Sigmoid colon (tissue), 7 donors: ENCODE results near the gene OR2H1. TPM values are rescaled to one million over a fixed set of nuclear protein-coding genes. Genes with fewer than 3 reads are reported as not detected.

ENCODE experiments used
- DNase-seq: peaks from one replicate; pipeline ENCODE4 v3.0.0-alpha.2; 2019
- H3K27ac ChIP-seq, 4 donors: fragments of 200-600 bp; sonication (generic); one replicate each; pipeline ENCODE4 v1.5.1; 2016 to 2019; ENCODE audit warnings: mild to moderate bottlenecking in 1 of 4
- H3K27me3 ChIP-seq, 3 donors: fragments of 200-600 bp; sonication (generic); one replicate each; pipeline ENCODE4 v1.5.1; 2019; ENCODE audit warnings: mild to moderate bottlenecking in 1 of 3
- H3K36me3 ChIP-seq, 4 donors: fragments of 200-600 bp; sonication (generic); one replicate each; pipeline ENCODE4 v1.5.1; 2016 to 2019
- H3K4me1 ChIP-seq, 4 donors: fragments of 200-600 bp; sonication (generic); one replicate each; pipeline ENCODE4 v1.5.1; 2017 to 2019
- H3K4me3 ChIP-seq, 4 donors: fragments of 200-600 bp; sonication (generic); one replicate each; pipeline ENCODE4 v1.5.1; 2017 to 2019; ENCODE audit warnings: mild to moderate bottlenecking in 2 of 4, moderate library complexity in 1 of 4
- H3K9me3 ChIP-seq, 4 donors: fragments of 200-600 bp in 3 of 4; sonication (generic) in 3 of 4; one replicate each; pipeline versions ENCODE4 v1.5.1 to v1.6.1; 2013 to 2019
- EP300 ChIP-seq, 4 donors: sonication (generic); formaldehyde crosslinking; IDR thresholded peaks; one replicate each; pipeline ENCODE4 v1.6.1; 2017; ENCODE audit warnings: antibody characterized with exemption in 4 of 4
- POLR2A ChIP-seq, 2 donors: fragments of 450-650 bp; IDR thresholded peaks; one replicate each; pipeline ENCODE4 v1.6.1; 2016; ENCODE audit warnings: antibody characterized with exemption in 2 of 2, mild to moderate bottlenecking in 2 of 2, moderate library complexity in 2 of 2
- POLR2AphosphoS5 ChIP-seq, 4 donors: sonication (generic); formaldehyde crosslinking; IDR thresholded peaks; one replicate each; pipeline ENCODE4 v1.6.1; 2017; ENCODE audit warnings: antibody characterized with exemption in 4 of 4
- WGBS, 2 donors: extraction: QIAGEN DNeasy Blood & Tissue Kit; methylation state at CpG; one replicate each; pipeline ENCODE4 v1.1.7; 2013; 5-methylcytosine and 5-hydroxymethylcytosine counted together
- intact Hi-C: fragments of 100-400 bp; cut with DNase I; formaldehyde crosslinking; loops from one replicate; pipeline ENCODE4 v1.15.1; 2023
- polyA plus RNA-seq, 3 donors: library from polyadenylated mRNA; stranded (reverse); fragments of 200-250 nt; gene quantifications; one replicate each; pipeline ENCODE4 v1.2.3, GENCODE V29; 2013
- total RNA-seq, 4 donors: library from RNA; depleted of rRNA; stranded (reverse); fragments of >200 nt; gene quantifications; one replicate each; pipeline ENCODE4 v1.1.0, GENCODE V29; 2016
- TF ChIP-seq, protein P1 (sequence below), 4 experiments: fragments of 450-650 bp in 3 of 4; fragments of 200-600 bp in 1 of 4; IDR thresholded peaks; one replicate each; pipeline ENCODE4 v1.5.1; 2016 to 2019; ENCODE audit warnings: antibody characterized with exemption in 4 of 4, mild to moderate bottlenecking in 3 of 4, moderate library complexity in 2 of 4
- donor health status: healthy with polysubstance abuse.
- donor health status: Bipolar disorder and iron deficiency.
- donor health status: healthy.

Gene OR2H1
- total and polyA plus RNA-seq, 7 donors: not detected

DNA sequence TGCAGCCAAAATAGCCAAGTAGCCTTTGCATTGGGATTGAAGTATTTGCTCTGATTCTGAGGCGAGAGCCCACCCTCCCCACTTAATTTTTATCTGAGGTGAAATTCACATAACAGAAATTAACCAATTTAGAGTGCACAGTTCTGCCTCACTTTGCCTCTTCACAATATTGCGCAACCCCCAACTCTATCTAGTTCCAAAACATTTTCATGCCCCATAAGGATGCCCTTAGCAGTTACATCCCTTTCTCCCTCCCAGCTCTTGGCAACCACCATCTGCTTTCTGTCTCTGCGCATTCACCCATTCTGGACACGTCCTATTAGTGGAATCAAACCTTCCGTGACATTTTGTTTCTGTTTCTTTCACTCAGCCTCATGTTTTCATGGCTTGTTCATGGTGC is 21.8 kb downstream of the OR2H1 start:
- Histone ChIP-seq H3K27ac (no peak overlapping the region), H3K36me3 (no peaks in the 10 kb centered on the region), H3K4me1 (no peaks in the 10 kb centered on the region), H3K27me3 (no peaks in the 10 kb centered on the region), H3K9me3 (no peaks in the 10 kb centered on the region), H3K4me3 (no peak overlapping the region)
- intact Hi-C loops: no loop called here
- no peak for DNase-seq
- TF ChIP-seq, protein P1, sequence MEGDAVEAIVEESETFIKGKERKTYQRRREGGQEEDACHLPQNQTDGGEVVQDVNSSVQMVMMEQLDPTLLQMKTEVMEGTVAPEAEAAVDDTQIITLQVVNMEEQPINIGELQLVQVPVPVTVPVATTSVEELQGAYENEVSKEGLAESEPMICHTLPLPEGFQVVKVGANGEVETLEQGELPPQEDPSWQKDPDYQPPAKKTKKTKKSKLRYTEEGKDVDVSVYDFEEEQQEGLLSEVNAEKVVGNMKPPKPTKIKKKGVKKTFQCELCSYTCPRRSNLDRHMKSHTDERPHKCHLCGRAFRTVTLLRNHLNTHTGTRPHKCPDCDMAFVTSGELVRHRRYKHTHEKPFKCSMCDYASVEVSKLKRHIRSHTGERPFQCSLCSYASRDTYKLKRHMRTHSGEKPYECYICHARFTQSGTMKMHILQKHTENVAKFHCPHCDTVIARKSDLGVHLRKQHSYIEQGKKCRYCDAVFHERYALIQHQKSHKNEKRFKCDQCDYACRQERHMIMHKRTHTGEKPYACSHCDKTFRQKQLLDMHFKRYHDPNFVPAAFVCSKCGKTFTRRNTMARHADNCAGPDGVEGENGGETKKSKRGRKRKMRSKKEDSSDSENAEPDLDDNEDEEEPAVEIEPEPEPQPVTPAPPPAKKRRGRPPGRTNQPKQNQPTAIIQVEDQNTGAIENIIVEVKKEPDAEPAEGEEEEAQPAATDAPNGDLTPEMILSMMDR (IDR thresholded peaks at IDR 0.05): no peak
- TF ChIP-seq POLR2A (IDR thresholded peaks at IDR 0.05) (no peak), EP300 (IDR thresholded peaks at IDR 0.05) (no peak), POLR2AphosphoS5 (IDR thresholded peaks at IDR 0.05) (no peak)
- 57 to 86% methylated on average over 5 of the region's 5 CpGs for WGBS, 2 donors

DNA sequence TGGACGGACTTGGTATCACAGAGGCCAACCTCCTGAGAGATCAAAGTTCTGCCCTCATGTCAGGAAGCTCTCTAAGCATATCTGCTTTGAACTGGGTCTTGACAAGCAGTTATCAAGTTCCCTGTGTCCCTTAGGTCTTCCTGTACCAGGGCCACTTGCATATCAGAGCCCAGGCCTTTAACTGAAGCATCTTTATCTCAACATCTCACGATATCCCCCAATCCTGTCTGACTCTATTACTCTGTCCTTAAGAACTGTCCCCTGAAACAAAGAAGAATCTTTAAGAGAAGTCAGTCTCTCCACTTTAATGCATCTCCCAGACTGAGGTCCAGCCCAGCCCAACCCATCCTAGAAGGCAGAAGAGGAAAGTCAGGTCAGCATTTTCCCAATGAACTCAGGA is 22.6 kb downstream of the OR2H1 start:
- no peak overlapping the region for H3K27ac ChIP-seq
- H3K27me3 ChIP-seq: no peaks in the 10 kb centered on the region
- TF ChIP-seq POLR2AphosphoS5 (IDR thresholded peaks at IDR 0.05) (no peak), EP300 (IDR thresholded peaks at IDR 0.05) (no peak), POLR2A (IDR thresholded peaks at IDR 0.05) (no peak)
- TF ChIP-seq, protein P1 (IDR thresholded peaks at IDR 0.05): no peak
- 75 to 83% methylated on average over 2 of the region's 2 CpGs for WGBS, 2 donors
- no peaks in the 10 kb centered on the region for H3K4me1 ChIP-seq
- no peak overlapping the region for H3K4me3 ChIP-seq
- no peak for DNase-seq
- intact Hi-C loops: no loop called here
- H3K36me3 ChIP-seq: no peaks in the 10 kb centered on the region
- H3K9me3 ChIP-seq: no peaks in the 10 kb centered on the region

DNA sequence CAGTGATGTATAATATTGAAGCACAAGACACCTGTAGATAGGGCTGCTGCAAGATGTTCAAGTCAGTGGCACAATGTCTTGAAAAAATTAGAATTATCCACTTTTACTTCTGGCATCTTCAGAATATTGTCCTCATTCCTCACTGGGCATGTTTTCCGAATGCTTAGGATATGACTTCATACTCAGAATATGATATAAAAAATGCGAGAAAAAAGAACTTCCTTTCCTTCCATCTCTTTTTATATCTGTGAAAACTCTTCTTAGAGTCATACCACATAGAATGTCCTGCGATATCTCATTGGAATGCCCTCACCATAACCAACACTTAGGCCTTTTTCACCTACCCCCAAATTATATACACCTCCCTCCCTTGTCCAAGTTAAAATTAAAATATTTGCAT is 26.2 kb downstream of the OR2H1 start:
- TF ChIP-seq POLR2A (IDR thresholded peaks at IDR 0.05) (no peak), EP300 (IDR thresholded peaks at IDR 0.05) (no peak), POLR2AphosphoS5 (IDR thresholded peaks at IDR 0.05) (no peak)
- TF ChIP-seq, protein P1 (IDR thresholded peaks at IDR 0.05): no peak
- no peak for DNase-seq

DNA sequence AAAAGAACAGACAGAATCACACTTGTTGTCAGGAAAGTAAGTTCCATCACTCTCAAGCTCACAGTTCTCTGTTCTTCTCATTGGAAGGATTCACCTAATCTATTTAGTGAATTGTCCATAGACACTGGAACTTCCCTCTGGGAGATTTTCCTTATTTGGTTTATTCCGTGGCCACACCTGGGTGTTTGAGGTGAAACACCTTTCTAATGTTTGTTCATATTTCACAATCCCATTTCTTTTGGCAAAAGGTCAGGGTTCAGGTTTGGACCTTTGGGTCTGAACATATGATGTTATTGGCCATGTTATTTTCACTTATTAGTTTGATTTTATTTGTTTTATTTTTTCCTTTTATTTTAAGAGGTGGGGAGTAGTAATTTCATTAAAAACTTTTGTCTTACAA is 26.8 kb downstream of the OR2H1 start:
- TF ChIP-seq EP300 (IDR thresholded peaks at IDR 0.05) (no peak), POLR2AphosphoS5 (IDR thresholded peaks at IDR 0.05) (no peak), POLR2A (IDR thresholded peaks at IDR 0.05) (no peak)
- TF ChIP-seq, protein P1 (IDR thresholded peaks at IDR 0.05): no peak
- no peak for DNase-seq
- H3K27ac ChIP-seq: no peak overlapping the region
- H3K36me3 ChIP-seq: no peaks in the 10 kb centered on the region
- no peaks in the 10 kb centered on the region for H3K4me1 ChIP-seq
- H3K9me3 ChIP-seq: no peaks in the 10 kb centered on the region
- intact Hi-C loops: no loop called here
- WGBS, 2 donors: 19 to 68% methylated on average over 1 of the region's 1 CpG
- no peak overlapping the region for H3K4me3 ChIP-seq
- H3K27me3 ChIP-seq: no peaks in the 10 kb centered on the region

More for the DNA sequence above, 26.2 kb downstream of the OR2H1 start:
- Histone ChIP-seq H3K4me3 (no peak overlapping the region), H3K9me3 (no peaks in the 10 kb centered on the region), H3K27me3 (no peaks in the 10 kb centered on the region), H3K4me1 (no peaks in the 10 kb centered on the region), H3K36me3 (no peaks in the 10 kb centered on the region), H3K27ac (no peak overlapping the region)
- intact Hi-C loops: no loop called here
- whole genome bisulfite sequencing, 2 donors: 71 to 89% methylated on average over 3 of the region's 3 CpGs

DNA sequence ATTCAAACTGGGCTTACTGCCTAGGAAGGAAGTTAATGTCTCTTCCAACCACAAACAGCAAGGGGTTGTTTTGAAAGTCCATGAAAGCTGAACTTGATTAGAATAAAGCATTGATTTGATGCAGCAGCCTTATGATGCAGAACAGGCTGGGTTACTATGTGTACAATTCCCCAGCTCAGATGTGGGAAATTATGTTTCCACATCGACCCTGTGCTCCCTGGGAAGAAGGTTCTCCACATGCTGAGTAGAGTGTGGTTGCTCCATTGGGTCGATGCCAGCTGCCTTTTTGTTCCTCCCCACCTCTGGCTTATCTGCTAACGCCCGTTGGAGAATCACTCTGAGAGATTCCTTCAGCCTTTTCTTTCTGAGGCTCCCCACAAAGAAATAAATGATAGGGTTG is 29.6 kb downstream of the OR2H1 start:
- Histone ChIP-seq H3K9me3 (no peaks in the 10 kb centered on the region), H3K4me1 (no peaks in the 10 kb centered on the region), H3K36me3 (no peaks in the 10 kb centered on the region), H3K4me3 (no peak overlapping the region), H3K27me3 (no peaks in the 10 kb centered on the region), H3K27ac (no peak overlapping the region)
- 48 to 54% methylated on average over 4 of the region's 4 CpGs for WGBS, 2 donors
- TF ChIP-seq POLR2AphosphoS5 (IDR thresholded peaks at IDR 0.05) (no peak), POLR2A (IDR thresholded peaks at IDR 0.05) (no peak), EP300 (IDR thresholded peaks at IDR 0.05) (no peak)
- TF ChIP-seq, protein P1 (IDR thresholded peaks at IDR 0.05): no peak
- intact Hi-C loops: no loop called here
- no peak for DNase-seq
